Astrocyte of the cerebellum (primary cell): Measurements from ENCODE around the gene CRYBB1.
A peak's percentile ranks its signal among the peaks of the same experiment; 100 is the strongest.

Source experiments
- DNase-seq: peaks from one replicate; pipeline ENCODE4 v3.0.0-alpha.2; 2011; ENCODE audit warnings: low read depth
- H3K4me3 ChIP-seq: 2 replicates; pipeline ENCODE4 v1.5.1; 2011; ENCODE audit warnings: mild to moderate bottlenecking, low read depth, low read length, moderate library complexity
- CTCF ChIP-seq: IDR thresholded peaks from 2 replicates; pipeline ENCODE4 v1.5.1; 2012; ENCODE audit warnings: low read length, low read depth, moderate library complexity, mild to moderate bottlenecking; ENCODE audit errors: missing control alignments
- in situ Hi-C: cut with HindIII; loops from 2 replicates; pipeline ENCODE4 v1.10.0; 2017; ENCODE audit warnings: low sequenced_read_pairs

CRYBB1 gene

GRCh38 chr22:26552466-26552865, 65.4 kb downstream of the CRYBB1 start:
- DNase-seq = no peak
- no peak for TF ChIP-seq CTCF
- H3K4me3 ChIP-seq = no peak overlapping the region
- in situ Hi-C loops = no loop called here

- in situ Hi-C loops = no loop called here
- TF ChIP-seq CTCF = no peak
- H3K4me3 ChIP-seq = no peak overlapping the region
- no peak for DNase-seq
Measured at GRCh38 chr22:26551568-26551967, 66.3 kb downstream of the CRYBB1 start.

- in situ Hi-C loops = no loop called here
- no peak for TF ChIP-seq CTCF
- H3K4me3 ChIP-seq = no peak overlapping the region
- DNase-seq = peak; percentile 96
Measured at GRCh38 chr22:26550498-26551033, 67.3 kb downstream of the CRYBB1 start.

GRCh38 chr22:26549902-26550497, 67.8 kb downstream of the CRYBB1 start:
- in situ Hi-C loops = no loop called here
- DNase-seq = no peak
- TF ChIP-seq CTCF = no peak
- H3K4me3 ChIP-seq = no peak overlapping the region
